ENCODE data around the gene SLC25A46. TPM values are rescaled to one million over a fixed set of nuclear protein-coding genes. Genes with fewer than 3 reads are reported as not detected.

Gene SLC25A46
- total RNA-seq, 1 experiment from 2014 or later: 42.1 TPM

DNA sequence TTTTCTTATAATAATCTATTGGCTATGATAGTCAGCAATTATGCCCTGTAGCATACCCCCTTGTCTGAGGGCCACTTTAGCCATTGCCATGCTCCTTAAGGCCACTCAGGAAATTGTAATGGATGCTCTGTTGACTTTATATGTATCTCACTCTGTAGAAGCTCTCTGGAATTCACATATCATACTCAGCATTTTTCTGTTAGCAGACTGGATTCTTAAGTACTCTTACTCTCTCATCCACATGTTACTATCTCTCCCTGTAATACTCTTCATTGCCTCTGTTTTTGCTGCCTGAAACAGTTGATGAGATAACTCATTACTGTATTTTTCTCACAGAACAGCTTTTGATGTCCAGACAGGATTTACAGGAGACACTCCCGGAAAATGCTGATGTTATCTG, 36.5 kb upstream of the SLC25A46 start:
- no peak for ATAC-seq
- CTCF ChIA-PET: interaction anchor here (1.4 kb wide), 1 partner anchor 14 kb away, joined by 3 read pairs; no protein-coding TSS in a partner anchor

DNA sequence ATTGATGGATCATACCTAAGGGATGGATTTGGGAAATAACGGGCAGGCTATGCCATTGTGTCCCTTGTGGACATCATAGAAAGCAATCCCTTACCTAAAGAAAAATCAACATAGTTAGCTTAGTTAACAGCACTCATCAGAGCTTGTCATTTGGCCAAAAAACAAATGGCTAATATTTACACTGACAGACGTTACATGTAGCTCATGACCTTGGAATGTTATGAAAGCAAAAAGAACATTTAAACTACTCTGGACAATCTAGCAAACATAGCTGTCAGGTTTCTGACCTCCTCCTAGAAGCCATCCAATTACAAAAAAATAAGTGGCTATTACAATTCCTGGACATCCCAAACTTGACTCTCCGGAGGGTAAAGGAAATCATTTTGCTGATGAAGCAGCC, 36.1 kb upstream of the SLC25A46 start:
- Histone ChIP-seq H3K9me3 (ENCODE audit: low read length) (no peaks in the 10 kb centered on the region), H3F3A (ENCODE audit: low read length, unreplicated experiment) (no peaks in the 10 kb centered on the region), H3K27me3 (ENCODE audit: low read length) (0 out of 2 replicates have a peak, but pooled peaks cover 8% of the 10 kb centered on the region), H3K4me3 (ENCODE audit: low read length) (no peak overlapping the region), H2AFZ (ENCODE audit: low read length) (no peak overlapping the region), H3K9ac (ENCODE audit: low read length) (no peak overlapping the region), H3K4me2 (ENCODE audit: low read length) (no peak overlapping the region), H3K9me2 (replicated peaks; ENCODE audit: low read length) (no peaks in the 10 kb centered on the region), H3K36me3 (ENCODE audit: low read depth, low read length) (no peaks in the 10 kb centered on the region), H3K79me2 (ENCODE audit: low read length) (no peaks in the 10 kb centered on the region), H3K27ac (ENCODE audit: low read length) (no peak overlapping the region), H3K4me1 (ENCODE audit: insufficient read depth, low read length) (no peaks in the 10 kb centered on the region), H4K20me1 (ENCODE audit: low read length) (no peaks in the 10 kb centered on the region)
- BruUV-seq (replicated peaks): no TSS peak
- ATAC-seq (peak; percentile 74), DNase-seq (peak; percentile 30)
- TF ChIP-seq EZH2phosphoT487 (IDR thresholded peaks at IDR 0.05; ENCODE audit: borderline replicate concordance, low read length) (no peak), EZH2 (IDR thresholded peaks at IDR 0.05; ENCODE audit: low read length, unreplicated experiment) (no peak)
- TF ChIP-seq, protein P1, sequence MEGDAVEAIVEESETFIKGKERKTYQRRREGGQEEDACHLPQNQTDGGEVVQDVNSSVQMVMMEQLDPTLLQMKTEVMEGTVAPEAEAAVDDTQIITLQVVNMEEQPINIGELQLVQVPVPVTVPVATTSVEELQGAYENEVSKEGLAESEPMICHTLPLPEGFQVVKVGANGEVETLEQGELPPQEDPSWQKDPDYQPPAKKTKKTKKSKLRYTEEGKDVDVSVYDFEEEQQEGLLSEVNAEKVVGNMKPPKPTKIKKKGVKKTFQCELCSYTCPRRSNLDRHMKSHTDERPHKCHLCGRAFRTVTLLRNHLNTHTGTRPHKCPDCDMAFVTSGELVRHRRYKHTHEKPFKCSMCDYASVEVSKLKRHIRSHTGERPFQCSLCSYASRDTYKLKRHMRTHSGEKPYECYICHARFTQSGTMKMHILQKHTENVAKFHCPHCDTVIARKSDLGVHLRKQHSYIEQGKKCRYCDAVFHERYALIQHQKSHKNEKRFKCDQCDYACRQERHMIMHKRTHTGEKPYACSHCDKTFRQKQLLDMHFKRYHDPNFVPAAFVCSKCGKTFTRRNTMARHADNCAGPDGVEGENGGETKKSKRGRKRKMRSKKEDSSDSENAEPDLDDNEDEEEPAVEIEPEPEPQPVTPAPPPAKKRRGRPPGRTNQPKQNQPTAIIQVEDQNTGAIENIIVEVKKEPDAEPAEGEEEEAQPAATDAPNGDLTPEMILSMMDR (conservative IDR thresholded peaks at IDR 0.05; ENCODE audit: low read depth, low read length): no peak
- ChIA-PET POLR2A (ENCODE audit: unreplicated experiment) (no interaction called here), CTCF (interaction anchor here (1.4 kb wide), 1 partner anchor 14 kb away, joined by 3 read pairs; no protein-coding TSS in a partner anchor)
- intact Hi-C loops (cut with micrococcal nuclease): no loop called here

More for the DNA sequence above, 36.5 kb upstream of the SLC25A46 start:
- H3K36me3 ChIP-seq (ENCODE audit: low read depth, low read length): no peaks in the 10 kb centered on the region
- no peak for DNase-seq
- H3K27me3 ChIP-seq (ENCODE audit: low read length): 0 out of 2 replicates have a peak, but pooled peaks cover 8% of the 10 kb centered on the region
- H3K4me3 ChIP-seq (ENCODE audit: low read length): no peak overlapping the region
- H4K20me1 ChIP-seq (ENCODE audit: low read length): no peaks in the 10 kb centered on the region
- no peak overlapping the region for H3K9ac ChIP-seq (ENCODE audit: low read length)
- no peak overlapping the region for H2AFZ ChIP-seq (ENCODE audit: low read length)
- H3K4me2 ChIP-seq (ENCODE audit: low read length): no peak overlapping the region
- no peaks in the 10 kb centered on the region for H3K9me2 ChIP-seq (replicated peaks; ENCODE audit: low read length)
- intact Hi-C loops (cut with micrococcal nuclease): no loop called here
- no peak overlapping the region for H3K27ac ChIP-seq (ENCODE audit: low read length)
- H3K9me3 ChIP-seq (ENCODE audit: low read length): no peaks in the 10 kb centered on the region
- BruUV-seq (replicated peaks): no TSS peak
- TF ChIP-seq, protein P1 (conservative IDR thresholded peaks at IDR 0.05; ENCODE audit: low read depth, low read length): no peak
- TF ChIP-seq EZH2phosphoT487 (IDR thresholded peaks at IDR 0.05; ENCODE audit: borderline replicate concordance, low read length) (no peak), EZH2 (IDR thresholded peaks at IDR 0.05; ENCODE audit: low read length, unreplicated experiment) (no peak)
- H3F3A ChIP-seq (ENCODE audit: low read length, unreplicated experiment): no peaks in the 10 kb centered on the region
- no peaks in the 10 kb centered on the region for H3K4me1 ChIP-seq (ENCODE audit: insufficient read depth, low read length)
- H3K79me2 ChIP-seq (ENCODE audit: low read length): no peaks in the 10 kb centered on the region
- POLR2A ChIA-PET (ENCODE audit: unreplicated experiment): no interaction called here

DNA sequence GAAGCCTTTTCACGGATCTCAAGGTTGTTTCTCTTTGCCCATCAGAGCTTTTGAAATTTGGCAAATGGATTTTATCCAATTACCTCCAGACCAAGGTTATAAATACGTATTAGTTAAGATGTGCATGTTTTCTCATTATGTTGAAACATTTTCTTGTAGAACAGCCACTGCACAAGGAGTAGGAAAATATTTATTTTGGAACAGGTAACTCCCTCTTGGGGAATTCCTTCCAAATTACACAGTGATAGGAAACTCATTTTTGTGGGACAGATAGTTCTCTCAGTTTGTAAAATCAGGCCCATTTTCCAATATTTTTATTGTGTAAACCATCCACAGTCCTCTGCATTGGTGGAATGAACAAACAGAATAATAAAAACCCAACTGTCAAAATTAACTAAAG, 35.3 kb upstream of the SLC25A46 start:
- no peak overlapping the region for H3K27ac ChIP-seq (ENCODE audit: low read length)
- no peaks in the 10 kb centered on the region for H3K79me2 ChIP-seq (ENCODE audit: low read length)
- DNase-seq: no peak
- 0 out of 2 replicates have a peak, but pooled peaks cover 8% of the 10 kb centered on the region for H3K27me3 ChIP-seq (ENCODE audit: low read length)
- ChIA-PET POLR2A (ENCODE audit: unreplicated experiment) (no interaction called here), CTCF (no interaction called here)
- H3K4me1 ChIP-seq (ENCODE audit: insufficient read depth, low read length): no peaks in the 10 kb centered on the region
- BruUV-seq (replicated peaks): no TSS peak
- no peak for ATAC-seq
- H3K4me2 ChIP-seq (ENCODE audit: low read length): no peak overlapping the region
- no peaks in the 10 kb centered on the region for H3K9me2 ChIP-seq (replicated peaks; ENCODE audit: low read length)
- no peak overlapping the region for H3K9ac ChIP-seq (ENCODE audit: low read length)
- TF ChIP-seq EZH2 (IDR thresholded peaks at IDR 0.05; ENCODE audit: low read length, unreplicated experiment) (no peak), EZH2phosphoT487 (IDR thresholded peaks at IDR 0.05; ENCODE audit: borderline replicate concordance, low read length) (no peak)
- TF ChIP-seq, protein P1 (conservative IDR thresholded peaks at IDR 0.05; ENCODE audit: low read depth, low read length): no peak
- H3K4me3 ChIP-seq (ENCODE audit: low read length): no peak overlapping the region
- H4K20me1 ChIP-seq (ENCODE audit: low read length): no peaks in the 10 kb centered on the region
- H2AFZ ChIP-seq (ENCODE audit: low read length): no peak overlapping the region
- no peaks in the 10 kb centered on the region for H3F3A ChIP-seq (ENCODE audit: low read length, unreplicated experiment)
- no peaks in the 10 kb centered on the region for H3K9me3 ChIP-seq (ENCODE audit: low read length)
- H3K36me3 ChIP-seq (ENCODE audit: low read depth, low read length): no peaks in the 10 kb centered on the region
- intact Hi-C loops (cut with micrococcal nuclease): no loop called here

Measured in PC-3 (cell line).